HT1080 (cell line): ENCODE measurements around the gene FAM131B. TPM values are rescaled to one million over a fixed set of nuclear protein-coding genes. Genes with fewer than 3 reads are reported as not detected.
"Not testable (repeated sequence)": the region's sequence is repeated elsewhere in the genome, so short reads cannot be mapped to it uniquely, and the experiment has no call there.

Experiments used
- DNase-seq: peaks from one replicate; pipeline ENCODE4 v3.0.0-alpha.2; 2015; ENCODE audit warnings: low read depth
- total RNA-seq: library from RNA; depleted of rRNA; stranded (reverse); fragments of >200 nt; shearing (Covaris generic); gene quantifications from 2 replicates; pipeline ENCODE4 v1.2.3, GENCODE V29; 2014

The FAM131B gene
- total RNA-seq, 1 experiment from 2014 or later, result 7.0 TPM

DNA sequence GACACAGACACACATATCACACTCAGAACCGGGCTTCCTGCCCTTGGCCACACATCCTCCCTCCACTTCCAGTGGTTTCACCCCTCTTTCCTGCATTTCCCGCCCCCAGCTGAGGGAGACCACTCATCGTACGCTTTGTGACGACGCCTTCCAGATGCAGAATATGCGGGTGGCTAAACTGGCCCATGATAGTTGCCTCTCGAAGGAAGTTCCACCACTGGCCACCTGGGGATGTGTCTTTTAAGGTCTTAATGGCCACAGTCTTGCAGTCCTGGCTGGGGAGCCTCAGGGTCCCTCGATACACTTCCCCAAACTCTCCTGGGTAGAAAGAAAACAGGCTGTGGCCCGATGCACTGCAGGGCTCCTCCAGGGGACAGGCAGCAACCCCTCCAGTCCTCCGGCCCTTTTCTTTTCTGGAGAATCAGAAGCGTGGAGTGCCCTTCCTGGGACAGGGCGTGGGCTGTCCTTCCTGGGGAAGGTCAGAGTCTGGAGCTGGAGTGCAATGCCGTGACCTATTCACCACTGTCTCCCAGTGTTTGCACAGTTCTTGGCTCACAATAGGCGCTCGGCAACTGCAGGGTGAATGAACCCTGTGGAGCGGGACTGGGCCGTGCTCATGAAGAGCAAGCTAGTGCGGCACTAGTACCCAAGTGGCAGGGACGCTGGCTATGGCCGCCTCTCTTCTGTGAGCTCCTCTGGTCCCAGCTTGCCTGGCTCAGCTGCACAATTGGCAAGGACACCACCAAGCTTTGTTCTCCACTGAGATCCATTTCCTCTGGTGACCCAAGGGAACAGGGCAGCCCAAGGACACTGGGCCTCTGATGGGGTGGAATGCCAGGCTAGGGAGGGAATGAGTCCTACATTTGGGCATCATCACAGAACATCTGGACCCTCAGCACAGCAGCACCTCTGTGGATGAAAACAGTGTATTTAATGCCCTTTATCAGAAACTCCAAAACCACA is 33.0 kb upstream of the FAM131B start:
- no peak for DNase-seq

DNA sequence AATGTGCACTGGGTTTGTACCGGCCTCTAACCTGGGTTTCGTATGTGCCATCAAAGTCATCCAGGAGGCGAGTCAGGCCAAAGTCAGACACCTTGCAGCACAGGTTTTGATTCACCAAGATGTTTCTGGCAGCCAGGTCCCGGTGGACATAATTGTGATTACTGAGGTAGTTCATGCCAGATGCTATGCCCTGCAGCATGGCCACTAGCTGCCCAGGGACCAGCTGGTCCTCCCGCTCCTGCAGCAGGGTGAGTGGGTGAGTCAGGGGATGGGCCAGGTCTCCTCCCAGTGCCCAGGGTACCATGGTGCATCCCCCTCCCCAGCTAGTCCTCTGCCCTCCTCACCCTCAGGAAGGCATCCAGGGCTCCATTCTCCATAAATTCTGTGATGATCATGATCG is 32.3 kb upstream of the FAM131B start:
- no peak for DNase-seq

DNA sequence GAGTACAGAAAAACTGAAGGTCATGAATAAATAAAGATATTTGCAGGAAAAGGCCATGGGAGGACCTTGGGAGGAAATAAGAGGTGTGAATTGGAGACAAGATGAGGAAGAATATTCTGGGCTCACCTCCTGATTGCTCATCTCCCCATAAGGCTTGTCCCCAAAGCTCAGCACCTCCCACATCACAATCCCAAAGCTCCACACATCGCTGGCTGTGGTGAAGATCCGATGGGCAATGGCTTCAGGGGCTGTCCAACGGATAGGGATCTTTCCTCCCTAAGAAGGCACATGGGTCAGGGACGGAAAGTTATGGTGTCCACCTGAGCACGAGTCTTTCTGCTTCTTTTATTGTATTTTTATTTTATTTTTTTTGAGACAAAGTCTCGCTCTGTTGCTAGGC is 31.6 kb upstream of the FAM131B start:
- no peak for DNase-seq

DNA sequence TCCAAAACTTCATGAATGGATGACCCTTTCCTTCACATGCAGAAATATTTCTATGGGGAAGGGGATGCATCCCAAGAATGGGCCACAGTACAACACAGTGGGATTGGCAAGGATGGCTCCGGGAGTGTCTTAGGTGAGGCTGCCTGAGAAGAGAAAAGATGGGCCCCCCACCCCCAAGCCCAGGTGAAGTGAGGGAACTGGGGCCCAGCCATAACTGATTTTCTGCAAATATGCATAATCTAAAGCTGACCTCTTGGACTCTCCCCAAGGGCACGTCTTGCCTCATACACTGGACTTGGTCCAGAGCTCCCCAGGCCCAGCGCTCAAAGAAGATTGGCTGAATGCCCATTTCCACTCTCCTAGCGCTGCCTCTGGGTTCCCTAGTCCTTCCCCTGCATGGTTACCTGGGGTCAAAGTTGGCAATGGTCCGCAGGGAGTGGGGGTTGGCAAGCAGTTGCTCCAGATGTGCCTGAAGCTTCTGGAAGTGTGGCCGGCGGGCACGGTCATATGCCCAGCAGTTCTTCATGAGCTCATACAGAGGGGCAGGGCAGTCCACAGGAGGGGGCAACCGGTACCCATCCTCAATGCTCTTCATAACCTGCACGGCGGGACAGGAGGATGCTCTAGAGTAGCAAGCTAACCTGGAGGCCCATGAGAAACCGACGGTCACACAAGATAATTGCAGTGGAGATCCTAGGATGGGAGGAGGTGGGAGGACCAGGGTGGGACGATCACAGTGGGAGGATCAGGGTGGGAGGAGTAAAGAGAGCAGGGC is 30.9 kb upstream of the FAM131B start:
- DNase-seq, result no peak

DNA sequence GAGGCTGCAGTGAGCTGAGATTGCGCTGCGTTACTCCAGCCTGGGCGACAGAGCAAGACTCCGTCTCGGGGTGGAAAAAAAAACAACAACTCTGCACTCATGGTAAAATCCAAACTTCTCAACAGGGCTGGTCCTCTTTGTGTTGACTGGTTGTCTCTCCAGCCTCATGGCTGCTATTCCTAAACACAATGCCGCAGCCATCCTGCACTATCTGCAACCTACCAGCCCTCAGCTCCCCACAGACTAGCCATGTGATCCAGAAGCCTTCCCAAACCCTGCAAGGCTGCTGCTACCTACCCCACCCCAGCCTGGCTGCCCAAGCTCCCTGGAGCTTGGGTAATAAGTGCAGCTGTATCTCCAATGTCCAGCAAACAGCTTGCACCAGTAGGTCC is 30.4 kb upstream of the FAM131B start:
- DNase-seq, result no peak

DNA sequence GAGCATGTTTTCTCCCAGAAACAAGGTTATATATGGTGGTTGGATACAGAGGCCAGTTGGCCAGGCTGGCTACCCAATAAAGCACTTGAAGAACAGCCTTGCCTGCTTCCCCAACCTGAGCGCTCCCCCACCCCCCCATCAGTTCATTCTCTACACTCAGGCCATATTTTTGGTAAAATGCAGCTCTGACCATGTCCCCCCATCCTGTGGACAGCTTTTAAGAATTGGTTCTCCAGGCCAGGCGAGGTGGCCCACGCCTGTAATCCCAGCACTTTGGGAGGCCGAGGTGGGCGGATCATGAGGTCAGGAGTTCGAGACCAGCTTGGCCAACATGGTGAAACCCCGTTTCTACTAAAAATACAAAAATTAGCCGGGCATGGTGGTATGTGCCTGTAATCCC is 29.9 kb upstream of the FAM131B start:
- DNase-seq, result not testable (repeated sequence)

DNA sequence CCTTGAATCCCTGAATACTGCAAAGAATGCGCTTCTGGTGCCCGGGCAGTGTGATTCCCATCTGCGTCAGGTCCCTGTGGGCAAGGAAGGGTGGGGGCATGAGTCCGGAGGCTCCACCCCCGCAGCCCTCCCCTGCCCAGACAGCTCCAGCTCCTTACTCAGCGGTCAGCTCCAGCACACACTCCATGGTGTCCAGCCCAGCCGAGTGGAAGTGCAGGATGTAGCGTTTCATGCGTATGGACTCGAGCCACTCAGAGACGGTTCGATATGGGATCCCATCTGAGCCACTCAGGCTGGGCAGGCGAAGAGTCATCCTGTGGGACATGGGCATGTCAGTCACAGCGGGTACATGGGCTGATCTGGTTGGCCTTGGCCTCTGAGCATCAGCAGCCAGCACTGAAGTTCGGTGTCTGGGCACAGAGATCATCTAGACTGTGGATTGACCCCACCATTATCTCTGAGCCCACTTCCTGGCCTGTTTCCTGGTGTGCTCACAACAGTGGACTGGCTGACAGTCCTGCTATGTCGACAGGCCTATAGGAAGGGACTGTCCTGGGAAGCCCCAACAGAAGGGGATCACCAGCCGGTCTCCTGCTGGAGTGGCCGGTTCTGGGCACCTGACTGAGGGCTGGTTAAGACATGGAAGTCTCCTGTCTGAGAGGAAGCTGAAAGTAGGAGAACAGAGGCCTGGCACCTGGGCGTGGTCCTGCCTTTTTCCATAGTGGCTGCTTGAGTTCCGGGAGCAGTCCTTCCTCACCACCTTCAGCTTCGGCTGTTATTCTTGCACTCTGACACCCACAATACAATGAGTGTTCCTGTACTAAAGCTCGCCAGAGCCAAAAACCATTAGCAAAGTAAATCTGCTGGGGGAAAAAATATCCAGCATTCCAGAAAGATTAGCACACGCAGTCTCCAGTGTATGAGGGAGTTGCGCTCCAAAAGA is 29.2 kb upstream of the FAM131B start:
- DNase-seq, result no peak

DNA sequence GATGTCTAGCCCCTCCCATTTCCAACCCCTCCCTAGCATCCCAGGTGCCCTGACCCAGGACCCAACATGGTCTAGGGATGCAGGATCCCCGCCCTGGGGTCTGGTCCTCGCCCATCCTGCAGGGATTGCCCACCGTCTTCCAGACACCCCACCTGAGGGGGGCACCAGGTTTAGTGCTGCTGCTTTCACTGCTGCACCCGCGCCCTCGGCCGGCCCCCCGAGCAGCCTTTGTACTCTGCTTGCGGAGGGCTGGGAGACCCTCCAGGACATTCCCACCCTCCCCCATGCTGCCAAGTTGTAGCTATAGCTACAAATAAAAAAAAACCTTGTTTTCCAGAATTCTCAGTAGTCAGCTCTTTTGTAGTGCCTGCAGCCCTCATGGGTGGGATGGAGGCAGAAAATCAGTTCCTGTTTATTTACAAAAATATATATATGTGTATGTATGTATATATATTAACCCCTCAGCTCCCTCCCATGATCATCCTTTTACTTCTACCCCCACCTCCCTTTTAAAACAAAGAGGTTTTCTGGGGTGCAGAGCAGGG is 28.3 kb upstream of the FAM131B start:
- no peak for DNase-seq

DNA sequence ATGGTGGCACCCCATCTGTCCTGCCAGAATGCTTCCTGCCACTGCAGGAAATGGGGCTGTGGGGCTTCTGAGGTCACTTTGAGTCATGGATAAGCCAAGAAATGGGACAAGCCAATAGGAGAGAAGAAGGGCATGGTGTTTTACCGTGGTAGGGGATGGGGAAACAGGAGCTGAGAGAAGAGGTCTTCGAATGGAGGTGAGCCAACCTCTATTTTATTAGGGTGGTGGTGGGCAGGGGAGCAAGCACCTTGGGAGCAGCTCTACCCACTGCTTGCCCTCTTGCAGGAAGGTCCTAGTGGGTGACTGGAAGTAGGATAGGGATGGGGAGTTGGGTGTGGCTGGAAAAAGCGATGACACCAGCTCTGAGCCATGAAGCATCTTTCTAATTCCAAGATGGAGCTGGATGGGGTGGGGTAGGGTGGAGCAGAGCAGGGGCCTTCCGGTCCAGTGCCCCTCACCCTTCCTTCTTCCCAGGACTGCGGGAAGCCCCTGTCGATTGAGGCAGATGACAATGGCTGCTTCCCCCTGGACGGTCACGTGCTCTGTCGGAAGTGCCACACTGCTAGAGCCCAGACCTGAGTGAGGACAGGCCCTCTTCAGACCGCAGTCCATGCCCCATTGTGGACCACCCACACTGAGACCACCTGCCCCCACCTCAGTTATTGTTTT is 27.7 kb upstream of the FAM131B start:
- no peak for DNase-seq

DNA sequence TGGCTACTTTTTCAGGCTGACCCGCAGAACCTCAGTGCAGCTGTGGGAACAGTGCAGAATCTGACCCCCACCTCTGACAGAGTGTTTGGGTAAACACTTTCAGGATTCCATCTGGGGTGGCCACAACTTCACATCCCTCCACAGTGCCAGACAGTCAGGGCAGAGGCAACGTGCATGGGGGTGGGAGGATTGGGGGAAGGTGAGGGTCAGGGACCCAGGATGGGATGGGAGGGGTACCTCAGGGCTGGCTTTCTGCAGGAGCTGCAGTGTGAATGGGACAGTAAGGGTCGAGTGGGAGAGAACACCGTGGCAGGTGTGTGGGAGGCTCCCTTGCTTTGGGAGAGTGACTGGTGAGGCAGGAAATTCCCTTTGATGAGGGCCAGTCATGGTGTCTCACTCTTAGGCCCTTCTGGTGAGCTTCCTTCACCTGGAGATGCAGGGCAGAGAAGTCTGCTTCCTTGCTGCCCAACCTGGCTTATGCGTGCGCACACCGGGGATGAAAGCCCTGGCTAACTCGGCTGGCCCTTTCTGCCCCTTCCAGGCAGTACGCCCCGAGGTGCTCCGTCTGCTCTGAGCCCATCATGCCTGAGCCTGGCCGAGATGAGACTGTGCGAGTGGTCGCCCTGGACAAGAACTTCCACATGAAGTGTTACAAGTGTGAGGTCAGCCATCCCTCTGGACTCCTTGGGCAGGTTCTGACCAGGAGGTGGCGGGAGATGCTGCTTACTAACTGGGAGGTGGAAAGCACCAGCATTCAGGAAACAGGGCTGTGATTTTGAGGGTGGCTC is 27.0 kb upstream of the FAM131B start:
- DNase-seq, result no peak

DNA sequence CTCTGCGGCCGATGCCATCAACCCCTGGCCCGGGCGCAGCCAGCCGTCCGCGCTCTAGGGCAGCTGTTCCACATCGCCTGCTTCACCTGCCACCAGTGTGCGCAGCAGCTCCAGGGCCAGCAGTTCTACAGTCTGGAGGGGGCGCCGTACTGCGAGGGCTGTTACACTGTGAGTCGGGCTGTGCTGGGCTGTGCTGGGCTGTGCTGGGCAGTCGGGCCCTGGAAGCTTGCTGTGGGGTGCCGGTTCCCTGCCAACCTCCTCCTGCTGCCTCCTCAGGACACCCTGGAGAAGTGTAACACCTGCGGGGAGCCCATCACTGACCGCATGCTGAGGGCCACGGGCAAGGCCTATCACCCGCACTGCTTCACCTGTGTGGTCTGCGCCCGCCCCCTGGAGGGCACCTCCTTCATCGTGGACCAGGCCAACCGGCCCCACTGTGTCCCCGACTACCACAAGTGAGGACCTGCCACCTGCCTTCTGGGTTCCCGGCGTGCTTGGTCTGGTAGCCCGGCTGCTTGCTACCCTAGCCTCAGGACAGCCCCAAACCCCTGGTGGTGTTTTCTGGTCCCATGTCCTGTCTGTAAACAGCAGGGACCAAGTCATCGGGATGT is 26.1 kb upstream of the FAM131B start:
- no peak for DNase-seq

DNA sequence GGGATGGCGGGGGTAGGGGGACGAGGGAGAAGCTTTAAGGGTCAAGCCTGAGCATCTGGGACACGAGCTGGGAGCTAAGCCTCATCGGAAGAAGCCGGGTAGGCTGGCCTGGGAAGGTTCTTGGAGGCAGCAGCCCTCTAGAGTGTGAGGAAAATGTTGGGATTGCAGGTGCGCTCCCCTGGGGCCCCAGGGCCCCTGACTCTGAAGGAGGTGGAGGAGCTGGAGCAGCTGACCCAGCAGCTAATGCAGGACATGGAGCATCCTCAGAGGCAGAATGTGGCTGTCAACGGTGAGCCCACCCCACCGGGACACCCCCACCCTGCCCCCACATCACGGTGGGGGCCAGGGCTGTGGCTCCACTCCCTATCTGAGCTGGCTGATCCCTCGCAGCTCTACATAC is 25.5 kb upstream of the FAM131B start:
- no peak for DNase-seq

DNA sequence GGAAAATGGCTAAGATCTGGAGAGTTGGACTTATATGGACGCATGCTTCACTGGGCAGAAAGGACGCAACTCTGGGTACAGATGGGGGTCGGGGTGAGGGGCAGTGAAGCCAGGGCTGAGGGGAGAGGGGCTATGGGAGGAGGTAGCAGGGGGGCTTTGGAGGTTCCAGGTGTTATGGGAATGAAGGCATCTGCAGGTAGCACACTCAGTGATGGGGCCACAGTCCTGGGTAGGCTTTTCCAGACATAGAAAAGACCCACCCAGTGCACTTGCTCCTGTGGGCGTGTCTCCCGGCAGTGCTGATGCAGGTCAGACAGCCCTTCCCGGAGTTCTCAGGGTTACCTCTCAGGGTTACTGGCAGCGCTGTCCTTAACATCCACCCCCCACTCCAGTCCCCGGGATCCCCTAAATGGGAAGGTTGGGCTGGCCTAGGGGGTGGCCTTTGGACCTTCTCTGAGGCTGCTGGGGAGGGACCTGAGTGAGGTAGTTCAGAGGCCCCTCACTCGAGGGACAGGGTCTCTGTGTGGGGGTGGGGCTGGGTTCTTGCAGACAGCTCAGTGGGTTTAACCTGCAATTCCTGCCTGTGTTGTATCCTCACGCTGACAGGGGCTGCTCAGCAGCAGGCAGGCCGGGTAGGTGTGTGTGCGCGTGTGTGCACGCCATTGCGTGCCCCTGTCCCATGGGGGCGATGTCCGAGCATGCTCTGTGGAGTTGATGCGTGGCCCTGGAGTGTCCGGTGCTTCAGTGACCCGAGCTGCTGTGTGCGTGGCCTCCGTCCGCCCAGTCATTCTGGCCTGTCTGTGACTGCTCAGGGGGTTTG is 24.9 kb upstream of the FAM131B start:
- no peak for DNase-seq

DNA sequence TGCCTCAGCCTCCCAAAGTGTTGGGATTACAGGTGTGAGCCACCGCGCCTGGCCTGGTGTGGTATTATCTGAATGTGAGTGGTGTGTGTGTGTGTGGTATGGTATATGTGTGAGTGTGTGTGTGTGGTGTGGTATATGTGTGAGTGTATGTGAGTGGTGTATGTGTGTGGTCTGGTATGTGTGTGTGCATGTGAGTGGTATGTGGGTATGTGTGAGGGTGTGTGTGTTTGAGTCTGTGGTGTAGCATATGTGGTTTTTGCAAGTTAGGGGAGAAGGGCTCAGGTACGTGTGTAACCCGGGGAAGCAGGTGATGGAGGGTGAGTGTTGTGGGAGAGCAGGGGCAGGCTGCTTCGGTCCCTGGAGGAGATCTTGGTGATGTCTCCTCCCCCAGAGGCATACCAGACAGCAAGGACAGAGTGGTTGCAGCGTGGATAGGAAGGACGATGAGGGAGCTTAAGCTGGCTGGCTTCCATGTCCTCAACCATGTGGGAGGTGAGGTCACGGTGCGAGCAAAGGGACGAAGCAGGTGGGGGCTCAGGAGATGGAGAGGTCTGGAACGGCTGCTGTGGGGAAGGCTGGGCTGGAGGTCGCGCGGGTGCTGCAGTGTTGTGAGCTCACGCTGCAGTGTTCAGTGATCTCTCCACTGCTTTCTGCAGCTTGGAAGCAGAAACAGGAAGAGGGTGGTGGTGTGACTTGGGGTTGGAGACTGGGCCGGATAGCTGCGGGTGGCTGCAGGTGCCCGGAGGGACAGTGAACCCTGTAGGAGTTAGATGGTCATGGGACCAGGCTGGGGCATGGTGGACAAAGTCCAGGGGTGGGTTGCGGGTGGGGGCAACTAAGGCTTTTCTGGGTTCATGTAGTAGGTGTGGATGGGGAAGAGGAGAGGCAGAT is 23.6 kb upstream of the FAM131B start:
- DNase-seq, result no peak

DNA sequence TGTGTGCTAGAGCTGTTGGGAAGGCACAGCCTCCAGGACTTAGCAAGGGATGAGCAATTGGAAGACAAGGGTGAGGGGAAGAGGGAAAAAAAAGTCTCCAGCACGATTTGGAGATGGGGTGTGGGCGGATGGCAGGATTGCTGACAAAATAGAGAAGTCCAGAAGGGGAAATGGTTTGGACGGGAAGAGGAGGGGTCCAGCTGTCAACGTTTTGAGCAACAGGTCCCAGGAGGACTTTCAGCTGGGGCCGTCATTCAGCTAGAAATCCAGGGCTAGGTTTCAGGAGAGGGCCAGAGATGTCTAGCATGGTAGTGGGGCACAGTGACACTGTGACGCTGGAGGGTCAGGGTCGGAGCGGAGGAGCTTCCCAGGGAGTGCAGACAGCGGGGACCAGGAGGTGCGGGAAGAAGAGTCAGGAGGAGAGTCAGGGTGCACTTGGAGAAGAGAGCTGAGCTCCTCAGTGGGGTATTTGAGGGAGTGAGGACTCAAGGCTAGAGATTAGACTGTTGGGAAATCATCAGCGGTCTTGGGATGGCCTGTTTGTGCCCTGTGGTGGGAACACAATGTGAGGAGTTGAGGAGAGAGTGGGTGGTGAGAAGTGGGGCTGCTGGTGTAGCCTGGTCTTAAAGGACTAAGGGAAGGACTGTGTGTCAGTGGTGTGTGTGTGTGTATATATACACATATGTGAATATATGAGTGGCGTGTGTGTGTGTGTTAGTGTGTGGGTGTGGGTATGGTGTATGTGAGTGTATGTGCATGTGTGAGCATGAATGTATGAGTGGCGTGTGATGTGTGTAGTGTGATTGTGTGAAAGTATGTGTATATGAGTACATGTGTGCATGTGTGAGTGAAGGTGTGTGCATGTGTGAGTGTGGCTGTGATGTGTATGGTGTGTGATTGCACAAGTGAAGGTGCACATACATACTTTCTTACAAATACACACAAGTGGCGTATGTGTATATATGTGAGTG is 22.4 kb upstream of the FAM131B start:
- no peak for DNase-seq

DNA sequence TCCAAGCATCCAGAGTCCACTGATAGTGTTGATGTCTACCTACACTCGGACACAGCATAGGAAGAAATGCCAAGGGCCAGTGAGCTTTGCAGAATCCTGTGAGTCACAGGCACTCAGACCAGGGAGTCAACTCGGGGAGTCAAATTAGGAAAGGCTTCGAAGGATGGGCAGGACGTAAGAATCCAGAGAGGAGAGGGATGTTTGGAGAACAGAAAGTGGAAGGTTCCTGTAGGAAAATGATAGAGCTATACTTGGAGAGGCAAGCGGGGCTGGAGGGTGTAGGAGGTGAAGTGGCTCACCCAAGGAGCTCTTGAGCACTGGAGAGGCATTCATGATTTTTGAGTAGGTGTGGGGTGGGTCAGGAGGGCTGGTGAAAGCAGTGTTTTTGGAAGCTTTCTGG is 21.6 kb upstream of the FAM131B start:
- no peak for DNase-seq
